Psoas muscle (tissue), 8 donors: ENCODE results near the gene KCNQ5. TPM values are rescaled to one million over a fixed set of nuclear protein-coding genes. Genes with fewer than 3 reads are reported as not detected.

ENCODE experiments used
- ATAC-seq, 4 donors: fragments of 200-7000 bp; cut with Tn5 transposase; one replicate each; pipeline ENCODE4 v1.9.1; 2020; ENCODE audit warnings: moderate library complexity in 3 of 4, mild to moderate bottlenecking in 2 of 4
- DNase-seq, 2 donors: peaks; one replicate each; pipeline ENCODE4 v3.0.0-alpha.2; 2020
- H3K27ac ChIP-seq: fragments of 200-600 bp; one replicate; pipeline ENCODE4 v1.8.0; 2022
- H3K27me3 ChIP-seq, 3 donors: fragments of 200-600 bp in 1 of 3; one replicate each; pipeline versions ENCODE4 v1.6.1 to v1.8.0; 2013 to 2022; ENCODE audit warnings: low read length in 2 of 3, mild to moderate bottlenecking in 2 of 3, moderate library complexity in 1 of 3; ENCODE audit not compliant: insufficient read depth in 3 of 3
- H3K36me3 ChIP-seq, 2 donors: fragments of 200-600 bp in 1 of 2; one replicate each; pipeline versions ENCODE4 v1.6.1 to v1.8.0; 2013 to 2022; ENCODE audit warnings: low read depth in 1 of 2, mild to moderate bottlenecking in 1 of 2, moderate library complexity in 1 of 2; ENCODE audit not compliant: insufficient read depth in 1 of 2
- H3K4me1 ChIP-seq: fragments of 200-600 bp; one replicate; pipeline ENCODE4 v1.8.0; 2022
- H3K4me3 ChIP-seq: fragments of 200-600 bp; one replicate; pipeline ENCODE4 v1.8.0; 2022; ENCODE audit warnings: mild to moderate bottlenecking
- H3K9me3 ChIP-seq: fragments of 200-600 bp; one replicate; pipeline ENCODE4 v1.8.0; 2022
- WGBS, 3 donors: extraction: QIAGEN DNeasy Blood & Tissue Kit; methylation state at CpG; one replicate each; pipeline versions ENCODE4 v1.1.6 to v1.1.7; 2013; 5-methylcytosine and 5-hydroxymethylcytosine counted together
- intact Hi-C, 2 donors: fragments of 100-400 bp; cut with DNase I; formaldehyde crosslinking; loops; one replicate each; pipeline versions ENCODE4 v1.11.0 to v1.14.2; 2022
- polyA plus RNA-seq, 3 donors: library from polyadenylated mRNA; stranded (reverse); fragments of 200-250 nt; gene quantifications; one replicate each; pipeline ENCODE4 v1.2.3, GENCODE V29; 2013
- total RNA-seq, 4 donors: library from RNA; stranded (reverse); fragmentation: NEBNext Ultra II Directional in 2 of 4; extraction: Animal tissue kit (Norgen Biotek cat#: 25700) in 2 of 4; gene quantifications; one replicate each; pipeline versions ENCODE4 v1.2.1 to v1.2.4, GENCODE V29; 2021 to 2023
- TF ChIP-seq, protein P1 (sequence below): fragments of 200-600 bp; IDR thresholded peaks from one replicate; pipeline ENCODE4 v1.8.0; 2022; ENCODE audit warnings: antibody characterized with exemption
- donor health status: healthy with polysubstance abuse.
- donor health status: DM: no; HTN: no; CAD: no; lungs with moderate emphysema.
- donor health status: Bipolar disorder and iron deficiency.
- donor health status: healthy.
- donor health status: DM: yes; HTN: yes; CAD: no.
- donor health status: DM: no; HTN: no; CAD: no.
- donor health status: DM: no; HTN: no; CAD: no.
- donor health status: DM: yes; HTN: yes; CAD: no.

KCNQ5 gene
- total and polyA plus RNA-seq, 7 donors, result 4.4 to 90.7 (median 25.7) TPM

DNA sequence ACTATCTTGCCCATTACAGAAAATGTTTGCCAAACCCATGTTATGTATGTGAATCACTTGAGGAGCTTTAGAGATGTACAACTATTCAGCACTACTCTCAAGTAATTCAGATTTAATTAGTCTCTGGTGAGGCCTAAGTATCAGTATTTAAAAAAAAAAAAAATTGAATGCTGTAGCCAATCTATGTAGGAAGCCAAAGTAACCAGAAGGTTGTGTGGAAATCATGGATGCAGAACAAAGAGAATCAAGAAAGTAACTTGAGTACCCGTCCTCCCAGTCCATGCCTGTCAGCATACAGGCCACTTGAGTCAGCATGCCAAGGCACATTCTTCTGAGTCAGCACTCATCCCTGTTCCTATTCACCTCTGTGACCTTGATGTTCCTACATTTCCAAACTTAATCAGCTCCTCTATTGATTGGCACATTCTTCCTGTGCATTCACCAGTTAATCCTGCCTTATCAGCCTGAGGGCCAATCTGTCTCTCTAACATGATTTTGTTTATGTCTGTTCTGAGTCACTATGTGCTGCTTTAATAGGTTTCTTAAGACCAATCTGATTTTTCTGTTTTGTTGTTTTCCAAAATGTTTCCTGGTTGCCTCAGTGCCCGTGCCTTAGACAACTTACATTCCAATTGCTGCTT lies 165.6 kb downstream of the KCNQ5 start:
- H3K36me3 ChIP-seq, result no peaks in the 10 kb centered on the region
- no peaks in the 10 kb centered on the region for H3K9me3 ChIP-seq
- DNase-seq (peak; percentile 18 to 55), ATAC-seq (peak; percentile 90 to 97 (median 96))
- intact Hi-C loops, result no loop called here
- H3K4me3 ChIP-seq, result no peak overlapping the region
- H3K27ac ChIP-seq, result peak overlapping the region; percentile 54
- WGBS, 3 donors, result 21 to 38% (median 27%) methylated on average over 2 of the region's 2 CpGs
- H3K4me1 ChIP-seq, result peaks cover 23% of the 10 kb centered on the region
- H3K27me3 ChIP-seq, result no peaks in the 10 kb centered on the region
- TF ChIP-seq, protein P1, sequence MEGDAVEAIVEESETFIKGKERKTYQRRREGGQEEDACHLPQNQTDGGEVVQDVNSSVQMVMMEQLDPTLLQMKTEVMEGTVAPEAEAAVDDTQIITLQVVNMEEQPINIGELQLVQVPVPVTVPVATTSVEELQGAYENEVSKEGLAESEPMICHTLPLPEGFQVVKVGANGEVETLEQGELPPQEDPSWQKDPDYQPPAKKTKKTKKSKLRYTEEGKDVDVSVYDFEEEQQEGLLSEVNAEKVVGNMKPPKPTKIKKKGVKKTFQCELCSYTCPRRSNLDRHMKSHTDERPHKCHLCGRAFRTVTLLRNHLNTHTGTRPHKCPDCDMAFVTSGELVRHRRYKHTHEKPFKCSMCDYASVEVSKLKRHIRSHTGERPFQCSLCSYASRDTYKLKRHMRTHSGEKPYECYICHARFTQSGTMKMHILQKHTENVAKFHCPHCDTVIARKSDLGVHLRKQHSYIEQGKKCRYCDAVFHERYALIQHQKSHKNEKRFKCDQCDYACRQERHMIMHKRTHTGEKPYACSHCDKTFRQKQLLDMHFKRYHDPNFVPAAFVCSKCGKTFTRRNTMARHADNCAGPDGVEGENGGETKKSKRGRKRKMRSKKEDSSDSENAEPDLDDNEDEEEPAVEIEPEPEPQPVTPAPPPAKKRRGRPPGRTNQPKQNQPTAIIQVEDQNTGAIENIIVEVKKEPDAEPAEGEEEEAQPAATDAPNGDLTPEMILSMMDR, result no peak

DNA sequence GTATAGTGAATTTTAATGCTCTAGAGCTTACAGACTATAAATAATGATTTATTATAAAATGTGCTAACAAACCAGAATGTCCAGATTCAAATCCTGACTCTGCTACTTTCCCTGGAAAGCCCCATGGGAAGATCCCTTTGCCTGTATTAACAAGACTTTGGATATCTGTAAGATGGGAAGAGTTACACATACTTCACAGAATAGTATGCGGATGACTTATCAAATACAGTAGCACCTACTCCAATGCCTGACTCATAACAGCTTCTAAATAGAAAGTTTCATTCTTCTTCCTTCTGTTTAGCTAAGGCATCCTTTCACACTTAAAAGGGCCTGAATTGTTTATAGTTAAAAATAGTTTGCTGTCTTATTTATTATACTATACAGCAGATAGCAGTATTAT lies 166.3 kb downstream of the KCNQ5 start:
- Histone ChIP-seq H3K4me1 (peaks cover 16% of the 10 kb centered on the region), H3K9me3 (no peaks in the 10 kb centered on the region), H3K27me3 (no peaks in the 10 kb centered on the region), H3K36me3 (no peaks in the 10 kb centered on the region), H3K27ac (peak overlapping the region; percentile 54), H3K4me3 (no peak overlapping the region)
- intact Hi-C loops, result no loop called here
- TF ChIP-seq, protein P1, result no peak
- 90 to 100% (median 91%) methylated on average over 1 of the region's 1 CpG for WGBS, 3 donors
- ATAC-seq, result peak; percentile 38 to 75 (median 64)
- no peak for DNase-seq

DNA sequence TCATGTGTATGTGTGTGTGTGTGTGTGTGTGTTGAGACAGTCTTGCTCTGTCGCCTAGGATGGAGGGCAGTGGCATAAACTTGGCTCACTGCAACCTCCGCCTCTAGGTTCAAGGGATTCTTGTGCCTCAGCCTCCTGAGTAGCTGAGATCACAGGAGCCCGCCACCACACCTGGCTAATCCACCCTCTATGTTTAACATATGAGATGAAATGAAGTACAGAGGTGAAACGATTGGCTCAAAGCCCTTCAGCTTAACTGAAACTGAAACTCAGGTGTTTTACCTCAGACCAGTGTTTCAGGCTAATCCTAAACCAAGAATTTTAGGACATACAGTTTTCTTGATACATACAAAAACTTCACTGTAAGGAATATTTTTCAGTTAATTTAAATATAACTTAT lies 167.3 kb downstream of the KCNQ5 start:
- Histone ChIP-seq H3K4me1 (peaks cover 15% of the 10 kb centered on the region), H3K4me3 (no peak overlapping the region), H3K27me3 (no peaks in the 10 kb centered on the region), H3K36me3 (no peaks in the 10 kb centered on the region), H3K27ac (peak overlapping the region; percentile 54), H3K9me3 (no peaks in the 10 kb centered on the region)
- DNase-seq, result no peak
- WGBS, 3 donors, result 86 to 89% (median 86%) methylated on average over 4 of the region's 4 CpGs
- ATAC-seq, result no peak
- TF ChIP-seq, protein P1, result no peak
- intact Hi-C loops, result no loop called here

DNA sequence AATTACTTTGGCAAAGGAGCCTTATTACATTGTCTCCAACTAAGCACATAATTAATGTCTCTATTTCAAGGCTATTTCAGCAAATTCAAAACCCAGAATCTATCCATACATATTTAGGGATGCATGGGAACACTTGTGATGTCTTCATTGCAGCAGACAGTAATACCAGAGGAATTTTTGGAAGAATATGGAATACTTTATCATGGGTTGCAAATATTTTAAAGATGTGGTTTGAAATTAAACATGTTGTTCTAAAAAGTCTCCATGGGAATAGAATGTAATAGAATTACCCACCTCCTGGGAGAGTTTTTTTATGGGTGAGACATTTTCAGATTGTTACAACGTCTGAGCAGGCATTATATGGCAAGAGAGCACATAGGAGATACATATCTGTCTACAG lies 170.8 kb downstream of the KCNQ5 start:
- Histone ChIP-seq H3K4me1 (peaks cover 7% of the 10 kb centered on the region), H3K9me3 (no peaks in the 10 kb centered on the region), H3K27ac (no peak overlapping the region), H3K27me3 (no peaks in the 10 kb centered on the region), H3K36me3 (no peaks in the 10 kb centered on the region), H3K4me3 (no peak overlapping the region)
- intact Hi-C loops, result no loop called here
- ATAC-seq (no peak), DNase-seq (no peak)
- 30 to 53% (median 44%) methylated on average over 1 of the region's 1 CpG for WGBS, 3 donors
- TF ChIP-seq, protein P1, result no peak
